IPS-11a (cell line): ENCODE data around the gene OR6T1.

Experiments
- H3K4me3 ChIP-seq: one replicate; pipeline ENCODE4 v1.5.1; 2013; ENCODE audit warnings: low read depth, low read length, control low read depth

The OR6T1 gene

GRCh38 chr11:123943738-123944137, at the start of gene OR6T1:
Gene OR6T1 (minus strand): TSS chr11:123943838. CDS start chr11:123943838, 0 bp downstream.
- no peak within 1 kb of the TSS for H3K4me3 ChIP-seq

GRCh38 chr11:123979311-123979710, 35.7 kb upstream of the OR6T1 start:
- no peak overlapping the region for H3K4me3 ChIP-seq

GRCh38 chr11:123977731-123978347, 34.2 kb upstream of the OR6T1 start, which contains the start of gene OR10S1:
Gene OR10S1 (minus strand): TSS chr11:123977781. CDS start chr11:123977664, 117 bp downstream.
- no peak within 1 kb of the TSS for H3K4me3 ChIP-seq

- no peak overlapping the region for H3K4me3 ChIP-seq
Observed at GRCh38 chr11:123976770-123977560, 33.3 kb upstream of the OR6T1 start.

GRCh38 chr11:123973816-123974215, 30.2 kb upstream of the OR6T1 start:
- no peak overlapping the region for H3K4me3 ChIP-seq

- H3K4me3 ChIP-seq = no peak overlapping the region
Observed at GRCh38 chr11:123956752-123957151, 13.1 kb upstream of the OR6T1 start.

- H3K4me3 ChIP-seq = no peak overlapping the region
Observed at GRCh38 chr11:123945132-123945531, 1.5 kb upstream of the OR6T1 start.

- H3K4me3 ChIP-seq = no peak overlapping the region
Observed at GRCh38 chr11:123942413-123942812, 1.2 kb downstream of the OR6T1 start.

- no peak within 1 kb of the TSS for H3K4me3 ChIP-seq
Observed at GRCh38 chr11:123939317-123939716, 4.3 kb downstream of the OR6T1 start, which contains the start of gene OR4D5. Gene OR4D5 (plus strand): TSS chr11:123939617. CDS start chr11:123939617, 0 bp downstream.

GRCh38 chr11:123924027-123924426, 19.6 kb downstream of the OR6T1 start:
- H3K4me3 ChIP-seq = no peak overlapping the region

- H3K4me3 ChIP-seq = no peak overlapping the region
Observed at GRCh38 chr11:123920943-123921342, 22.7 kb downstream of the OR6T1 start.

GRCh38 chr11:123905826-123906225, 37.8 kb downstream of the OR6T1 start:
- no peak overlapping the region for H3K4me3 ChIP-seq

GRCh38 chr11:123904932-123905331, 38.7 kb downstream of the OR6T1 start:
- no peak overlapping the region for H3K4me3 ChIP-seq

- no peak overlapping the region for H3K4me3 ChIP-seq
Observed at GRCh38 chr11:123903932-123904331, 39.7 kb downstream of the OR6T1 start.

- no peak within 1 kb of the TSS for H3K4me3 ChIP-seq
Observed at GRCh38 chr11:123901867-123902266, 41.8 kb downstream of the OR6T1 start, which contains the start of gene OR8D4. Gene OR8D4 (plus strand): TSS chr11:123902167. CDS start chr11:123906432, 4,265 bp downstream.

GRCh38 chr11:123899792-123900191, 43.8 kb downstream of the OR6T1 start:
- no peak overlapping the region for H3K4me3 ChIP-seq
